Right forelimb (tissue), 1 donor: ENCODE results near the gene C20orf173.
A peak's percentile ranks its signal among the peaks of the same experiment; 100 is the strongest.

Experiments used
- DNase-seq: peaks from one replicate; pipeline ENCODE4 v3.0.0-alpha.2; 2018

Gene C20orf173

GRCh38 chr20:35506179-35506578 lies 23.3 kb downstream of the C20orf173 start:
- DNase-seq: no peak

- DNase-seq: no peak
Observed at GRCh38 chr20:35504751-35505150, 24.7 kb downstream of the C20orf173 start.

GRCh38 chr20:35503841-35504561 lies 25.5 kb downstream of the C20orf173 start:
- DNase-seq: no peak

- DNase-seq: no peak
Observed at GRCh38 chr20:35503281-35503680, 26.2 kb downstream of the C20orf173 start.

GRCh38 chr20:35502352-35502751 lies 27.1 kb downstream of the C20orf173 start:
- no peak for DNase-seq

- no peak for DNase-seq
Observed at GRCh38 chr20:35499271-35499670, 30.2 kb downstream of the C20orf173 start.

GRCh38 chr20:35497780-35498189 lies 31.7 kb downstream of the C20orf173 start:
- peak; percentile 84 for DNase-seq

GRCh38 chr20:35497320-35497719 lies 32.1 kb downstream of the C20orf173 start:
- no peak for DNase-seq

- DNase-seq: no peak
Observed at GRCh38 chr20:35496481-35496880, 33.0 kb downstream of the C20orf173 start.

- DNase-seq: no peak
Observed at GRCh38 chr20:35492352-35492751, 37.1 kb downstream of the C20orf173 start.

- DNase-seq: no peak
Observed at GRCh38 chr20:35491823-35492222, 37.6 kb downstream of the C20orf173 start.

GRCh38 chr20:35490736-35491181 lies 38.7 kb downstream of the C20orf173 start:
- DNase-seq: no peak

- DNase-seq: no peak
Observed at GRCh38 chr20:35489717-35490116, 39.7 kb downstream of the C20orf173 start.

- no peak for DNase-seq
Observed at GRCh38 chr20:35487479-35487878, 42.0 kb downstream of the C20orf173 start.

GRCh38 chr20:35479798-35480197 lies 49.7 kb downstream of the C20orf173 start:
- DNase-seq: no peak

- DNase-seq: no peak
Observed at GRCh38 chr20:35478804-35479472, 50.5 kb downstream of the C20orf173 start.
